C4-2B (cell line): Measurements from ENCODE around the gene ITGA3.
A peak's percentile ranks its signal among the peaks of the same experiment; 100 is the strongest.
"Not testable (repeated sequence)": the region's sequence is repeated elsewhere in the genome, so short reads cannot be mapped to it uniquely, and the experiment has no call there.

Experiments
- H3K27ac ChIP-seq: fragments of 450-650 bp; 2 replicates; pipeline ENCODE4 v1.5.1; 2017
- ZFX ChIP-seq: fragments of 450-650 bp; IDR thresholded peaks from 2 replicates; pipeline ENCODE4 v1.6.1; 2017
- TF ChIP-seq, protein P1 (sequence below): fragments of 450-650 bp; conservative IDR thresholded peaks from 2 replicates; pipeline ENCODE4 v1.5.1; 2017; ENCODE audit warnings: mild to moderate bottlenecking

The ITGA3 gene

DNA sequence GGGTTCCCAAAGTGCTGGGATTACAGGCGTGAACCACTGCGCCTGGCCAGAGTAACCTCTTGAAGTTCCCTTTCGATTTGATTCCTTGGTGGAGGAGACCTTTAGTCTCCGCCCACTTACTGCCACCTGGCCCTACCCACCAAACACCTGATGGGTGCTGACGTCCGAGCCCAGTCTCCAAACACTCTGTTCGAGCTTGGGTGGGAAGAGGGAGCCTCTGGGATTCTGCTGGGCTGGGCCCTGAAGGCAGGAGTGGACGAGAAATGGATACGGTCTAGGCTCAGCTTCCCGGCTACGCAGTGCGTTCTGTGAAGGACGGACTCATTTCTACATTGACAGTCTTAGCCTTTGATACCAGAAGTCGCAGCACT is 870 bp upstream of the ITGA3 start:
- peak overlapping the region; percentile 18; the same call in 1 of the 2 replicates for H3K27ac ChIP-seq
- TF ChIP-seq, protein P1, sequence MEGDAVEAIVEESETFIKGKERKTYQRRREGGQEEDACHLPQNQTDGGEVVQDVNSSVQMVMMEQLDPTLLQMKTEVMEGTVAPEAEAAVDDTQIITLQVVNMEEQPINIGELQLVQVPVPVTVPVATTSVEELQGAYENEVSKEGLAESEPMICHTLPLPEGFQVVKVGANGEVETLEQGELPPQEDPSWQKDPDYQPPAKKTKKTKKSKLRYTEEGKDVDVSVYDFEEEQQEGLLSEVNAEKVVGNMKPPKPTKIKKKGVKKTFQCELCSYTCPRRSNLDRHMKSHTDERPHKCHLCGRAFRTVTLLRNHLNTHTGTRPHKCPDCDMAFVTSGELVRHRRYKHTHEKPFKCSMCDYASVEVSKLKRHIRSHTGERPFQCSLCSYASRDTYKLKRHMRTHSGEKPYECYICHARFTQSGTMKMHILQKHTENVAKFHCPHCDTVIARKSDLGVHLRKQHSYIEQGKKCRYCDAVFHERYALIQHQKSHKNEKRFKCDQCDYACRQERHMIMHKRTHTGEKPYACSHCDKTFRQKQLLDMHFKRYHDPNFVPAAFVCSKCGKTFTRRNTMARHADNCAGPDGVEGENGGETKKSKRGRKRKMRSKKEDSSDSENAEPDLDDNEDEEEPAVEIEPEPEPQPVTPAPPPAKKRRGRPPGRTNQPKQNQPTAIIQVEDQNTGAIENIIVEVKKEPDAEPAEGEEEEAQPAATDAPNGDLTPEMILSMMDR: no peak
- no peak for TF ChIP-seq ZFX

DNA sequence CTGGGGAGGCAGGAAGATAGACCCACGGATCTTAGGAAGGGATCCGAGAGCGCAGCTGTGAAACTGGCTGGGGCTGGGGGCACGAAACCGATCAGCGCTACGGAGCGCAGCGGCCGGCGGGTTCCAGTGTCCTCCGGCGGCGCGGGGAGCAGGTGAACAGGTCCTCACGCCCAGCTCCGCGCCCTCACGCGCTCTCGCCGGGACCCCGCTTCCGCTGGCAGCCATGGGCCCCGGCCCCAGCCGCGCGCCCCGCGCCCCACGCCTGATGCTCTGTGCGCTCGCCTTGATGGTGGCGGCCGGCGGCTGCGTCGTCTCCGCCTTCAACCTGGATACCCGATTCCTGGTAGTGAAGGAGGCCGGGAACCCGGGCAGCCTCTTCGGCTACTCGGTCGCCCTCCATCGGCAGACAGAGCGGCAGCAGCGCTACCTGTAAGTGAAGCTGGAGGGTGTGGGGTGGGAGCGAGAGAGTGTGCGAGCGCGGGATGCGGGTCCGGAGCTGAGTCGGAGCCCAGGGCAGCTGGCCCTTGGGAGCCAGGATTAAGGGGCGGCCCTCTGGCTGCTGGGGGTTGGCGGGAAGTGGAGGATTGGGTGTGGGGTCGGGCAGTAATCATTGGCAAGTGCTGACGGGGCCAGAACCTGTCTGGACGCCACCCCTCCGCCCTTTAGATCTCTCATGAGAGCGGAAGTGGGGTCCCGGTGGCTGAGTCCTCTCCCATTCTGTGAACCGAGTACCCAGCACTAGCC is 479 bp downstream of the ITGA3 start:
- no peak for TF ChIP-seq ZFX
- TF ChIP-seq, protein P1: peak; percentile 80
- H3K27ac ChIP-seq: peak overlapping the region; percentile 18; the same call in 1 of the 2 replicates

DNA sequence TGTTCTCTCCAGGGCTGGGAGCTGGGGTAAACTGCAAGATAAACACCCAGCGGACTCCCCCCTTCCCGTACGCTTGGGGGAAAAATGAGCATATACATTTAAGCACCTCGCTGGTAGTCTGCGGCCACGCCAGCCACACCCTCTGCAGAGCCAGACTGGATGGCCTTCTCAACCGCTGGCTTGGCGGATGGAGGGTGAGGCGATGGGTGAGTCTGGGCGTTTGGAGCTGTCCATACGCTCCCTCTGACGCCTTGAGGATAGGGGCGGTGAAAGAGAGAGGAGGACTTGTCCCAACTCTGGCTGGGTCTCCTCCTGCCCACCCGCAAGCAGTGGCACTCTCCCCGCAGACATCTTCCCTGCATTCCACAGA is 1.0 kb downstream of the ITGA3 start:
- no peak overlapping the region for H3K27ac ChIP-seq
- no peak for TF ChIP-seq ZFX
- TF ChIP-seq, protein P1: no peak

DNA sequence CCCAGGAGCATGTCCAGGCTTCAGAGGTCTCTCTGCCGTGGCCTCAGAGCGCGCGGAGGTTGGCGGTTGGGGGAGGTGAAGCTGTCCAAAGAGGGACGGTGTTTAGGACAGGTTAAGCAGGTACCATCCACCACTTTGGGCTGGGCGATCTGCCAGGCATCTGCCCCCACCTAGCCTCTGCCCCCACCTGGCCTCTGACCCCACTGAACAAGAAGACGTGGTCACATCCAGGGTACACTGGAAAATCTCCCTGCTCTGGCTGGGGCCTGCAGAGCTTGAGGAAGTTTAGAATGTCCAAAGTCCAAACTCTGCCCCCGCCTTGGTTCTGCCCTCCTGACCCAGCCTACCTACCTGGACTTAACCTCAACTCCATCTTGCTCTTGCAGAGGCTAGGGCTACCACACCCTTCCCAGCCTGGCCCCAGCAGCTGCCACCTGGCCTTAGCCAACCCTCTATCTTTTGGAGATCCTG is 1.6 kb downstream of the ITGA3 start:
- H3K27ac ChIP-seq: no peak overlapping the region

DNA sequence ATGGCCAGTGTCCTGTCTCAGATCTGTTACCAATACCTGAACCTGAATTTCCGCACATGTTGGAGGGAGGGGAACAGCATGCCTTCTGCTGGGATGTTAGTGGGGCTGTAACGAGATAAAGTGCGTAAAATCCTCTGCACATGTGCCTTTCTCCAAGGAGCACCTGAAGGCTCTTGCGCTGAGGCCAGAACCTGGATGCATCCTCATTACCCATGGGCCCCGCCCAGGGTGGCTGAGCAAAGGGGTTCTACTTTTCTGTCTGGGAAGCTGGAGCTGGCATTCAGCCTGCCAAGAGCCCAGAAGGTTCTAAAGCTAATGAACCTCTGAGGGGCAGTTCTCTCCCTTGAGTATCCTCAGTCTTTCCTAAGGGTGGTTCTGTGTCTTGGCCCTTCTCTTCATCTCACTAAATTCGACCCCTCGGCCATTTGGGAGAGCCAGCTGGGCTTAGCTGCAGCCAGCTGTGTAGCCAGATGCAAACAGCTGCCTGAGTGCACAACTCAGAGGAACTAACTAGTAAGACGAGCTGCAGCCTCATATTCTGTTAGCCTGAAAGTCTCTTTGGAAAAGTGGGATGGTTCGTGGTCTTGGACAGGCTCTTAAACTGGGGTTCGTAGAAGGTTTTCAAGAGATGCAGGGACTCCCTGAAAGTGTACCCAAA is 2.5 kb downstream of the ITGA3 start:
- no peak overlapping the region for H3K27ac ChIP-seq
- TF ChIP-seq ZFX: no peak

More for the DNA sequence above, 1.6 kb downstream of the ITGA3 start:
- TF ChIP-seq, protein P1: no peak
- no peak for TF ChIP-seq ZFX

DNA sequence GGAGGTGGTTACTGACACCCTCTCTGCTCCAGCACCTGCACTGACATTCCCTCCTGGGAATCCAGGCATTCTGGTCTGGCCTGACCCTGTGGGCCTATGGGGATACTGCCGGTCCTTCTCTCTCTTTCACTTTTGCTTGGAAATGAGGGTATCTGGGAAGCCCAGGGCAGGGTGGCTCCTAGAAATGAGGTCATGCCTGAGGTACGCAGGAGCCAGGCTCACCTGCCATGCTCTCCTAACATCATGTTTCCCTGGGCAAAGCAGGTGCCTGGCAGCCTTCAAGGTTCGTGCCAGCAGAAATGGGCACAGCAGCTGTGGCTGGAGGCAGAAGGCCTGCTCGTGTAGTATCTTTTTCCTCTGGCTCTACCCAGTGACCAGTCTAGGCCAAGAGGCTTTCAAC is 3.3 kb downstream of the ITGA3 start:
- no peak overlapping the region for H3K27ac ChIP-seq
- no peak for TF ChIP-seq ZFX

DNA sequence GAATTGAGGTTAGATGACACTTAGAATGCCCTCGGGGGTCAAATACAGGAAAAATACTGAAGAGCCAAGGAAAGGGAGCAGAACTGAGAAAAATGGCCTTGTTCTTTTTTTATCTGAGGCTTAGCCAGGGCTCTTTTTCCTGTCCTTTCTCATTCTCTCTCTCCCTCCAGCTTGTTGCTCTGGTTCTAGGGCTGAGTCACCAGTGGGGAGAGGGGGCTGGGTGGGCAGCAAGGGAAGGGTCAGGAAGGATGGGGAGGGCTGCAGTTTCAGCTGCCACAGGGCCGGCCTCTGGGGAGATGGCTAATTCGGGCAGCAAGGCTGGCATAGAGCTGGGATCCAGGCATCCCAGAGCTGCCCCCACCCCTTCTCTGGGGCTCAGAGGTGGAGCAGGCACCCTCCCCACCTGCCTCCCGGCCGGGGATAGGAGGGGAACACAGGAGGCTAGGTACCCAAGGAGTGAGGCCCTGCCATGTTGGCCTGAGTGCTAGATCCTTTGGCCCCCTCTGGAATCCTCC is 3.9 kb downstream of the ITGA3 start:
- no peak overlapping the region for H3K27ac ChIP-seq
- no peak for TF ChIP-seq ZFX
- TF ChIP-seq, protein P1: no peak

DNA sequence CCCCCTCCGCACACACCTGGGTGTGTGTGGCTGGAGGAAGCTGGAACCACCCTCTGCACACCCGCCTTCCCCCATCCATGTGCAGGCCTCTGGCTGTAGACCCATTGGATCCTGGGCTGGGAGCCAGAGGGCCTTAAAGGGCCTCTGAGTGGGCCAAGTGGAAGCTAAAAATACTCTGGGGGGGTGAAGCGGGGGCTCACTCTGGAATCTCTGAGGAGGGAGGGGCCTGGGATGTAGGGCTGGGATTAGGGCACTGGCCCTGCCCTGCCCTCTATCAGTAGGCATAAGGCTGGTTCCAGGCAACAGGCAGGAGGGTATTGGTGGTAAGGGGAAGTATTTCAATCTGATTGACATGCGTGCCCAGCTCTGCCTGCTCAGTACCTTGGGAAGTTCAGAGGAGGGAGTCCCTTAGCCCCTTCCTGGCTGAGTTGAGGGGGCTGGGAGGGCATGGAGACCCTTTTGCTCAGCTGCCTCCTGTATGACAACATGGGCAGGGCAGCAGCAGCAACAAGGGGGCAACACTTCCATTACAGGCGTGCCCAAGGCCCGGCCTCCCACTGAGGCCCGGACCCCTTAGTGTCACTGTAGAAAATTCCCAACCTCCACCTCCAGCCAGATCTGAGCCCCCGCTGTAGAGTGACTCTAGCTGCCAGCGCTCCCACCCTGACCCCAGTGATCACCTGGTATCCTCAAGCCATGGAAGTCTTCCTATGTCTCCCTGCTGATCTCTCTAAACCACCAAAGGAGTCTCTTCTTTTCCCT is 5.2 kb downstream of the ITGA3 start:
- TF ChIP-seq, protein P1: no peak
- no peak for TF ChIP-seq ZFX
- no peak overlapping the region for H3K27ac ChIP-seq

DNA sequence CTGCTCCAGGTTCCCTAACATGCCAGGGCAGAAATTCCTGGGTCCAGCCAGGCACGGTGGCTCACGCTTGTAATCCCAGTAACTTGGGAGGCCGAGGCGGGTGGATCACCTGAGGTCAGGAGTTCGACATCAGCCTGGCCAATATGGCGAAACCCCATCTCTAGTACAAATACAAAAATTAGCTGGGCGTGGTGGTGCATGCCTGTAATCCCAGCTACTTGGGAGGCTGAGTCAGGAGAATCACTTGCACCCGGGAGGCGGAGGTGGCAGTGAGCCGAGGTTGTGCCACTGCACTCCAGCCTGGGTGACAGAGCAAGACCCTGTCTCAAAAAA is 5.8 kb downstream of the ITGA3 start:
- not testable (repeated sequence) for H3K27ac ChIP-seq
